Bronchial epithelial cell (primary cell): ENCODE results near the gene MARCHF3. TPM values are rescaled to one million over a fixed set of nuclear protein-coding genes. Genes with fewer than 3 reads are reported as not detected.

Experiments used
- DNase-seq: peaks from one replicate; pipeline ENCODE4 v3.0.0-alpha.2; 2010; ENCODE audit warnings: low read depth
- FAIRE-seq: peaks from 2 replicates; lab custom pipeline; 2011; peaks lifted over from hg19 to GRCh38; lab: Jason Lieb, UNC
- H3K27me3 ChIP-seq: 2 replicates; pipeline ENCODE4 v1.5.1; 2011; ENCODE audit warnings: low read length; ENCODE audit not compliant: control insufficient read depth, insufficient read depth
- H3K36me3 ChIP-seq: 2 replicates; pipeline ENCODE4 v1.5.1; 2011; ENCODE audit warnings: low read length; ENCODE audit not compliant: control insufficient read depth, insufficient read depth
- H3K4me3 ChIP-seq: 2 replicates; pipeline ENCODE4 v1.5.1; 2011; ENCODE audit warnings: mild to moderate bottlenecking, low read depth, low read length, control low read depth
- CTCF ChIP-seq: IDR thresholded peaks from 2 replicates; pipeline ENCODE4 v1.5.1; 2011; ENCODE audit warnings: mild to moderate bottlenecking, moderate library complexity, low read length, control low read depth, inconsistent platforms; ENCODE audit not compliant: insufficient read depth, severe bottlenecking
- total RNA-seq: library from RNA; depleted of rRNA; stranded (reverse); fragments of >200 nt; gene quantifications from 2 replicates; pipeline ENCODE4 v1.2.1, GENCODE V29; 2014

Gene MARCHF3
- total RNA-seq, 1 donor from 2014 or later, result 1.6 TPM

- DNase-seq, result no peak
- Histone ChIP-seq H3K36me3 (no peaks in the 10 kb centered on the region), H3K27me3 (no peaks in the 10 kb centered on the region), H3K4me3 (no peak overlapping the region)
- no peak for TF ChIP-seq CTCF
- no peak for FAIRE-seq
Measured at GRCh38 chr5:127063257-127063913, 33.0 kb upstream of the MARCHF3 start.

GRCh38 chr5:127061956-127062355 is 31.6 kb upstream of the MARCHF3 start:
- Histone ChIP-seq H3K4me3 (no peak overlapping the region), H3K36me3 (no peaks in the 10 kb centered on the region), H3K27me3 (no peaks in the 10 kb centered on the region)
- DNase-seq (no peak), FAIRE-seq (no peak)
- TF ChIP-seq CTCF, result no peak

GRCh38 chr5:127061537-127061936 is 31.2 kb upstream of the MARCHF3 start:
- TF ChIP-seq CTCF, result no peak
- FAIRE-seq (no peak), DNase-seq (no peak)
- H3K27me3 ChIP-seq, result no peaks in the 10 kb centered on the region
- no peak overlapping the region for H3K4me3 ChIP-seq
- no peaks in the 10 kb centered on the region for H3K36me3 ChIP-seq

- Histone ChIP-seq H3K27me3 (no peaks in the 10 kb centered on the region), H3K4me3 (no peak overlapping the region), H3K36me3 (peaks cover 2% of the 10 kb centered on the region)
- DNase-seq (no peak), FAIRE-seq (no peak)
- TF ChIP-seq CTCF, result no peak
Measured at GRCh38 chr5:127060470-127060985, 30.2 kb upstream of the MARCHF3 start.

- DNase-seq (no peak), FAIRE-seq (no peak)
- Histone ChIP-seq H3K4me3 (no peak overlapping the region), H3K36me3 (peaks cover 2% of the 10 kb centered on the region), H3K27me3 (no peaks in the 10 kb centered on the region)
- no peak for TF ChIP-seq CTCF
Measured at GRCh38 chr5:127056896-127057295, 26.5 kb upstream of the MARCHF3 start.
